Stimulated activated naive CD4-positive, alpha-beta T cell treated with Interleukin-2 at 50 U/mL for 16 hours (primary cell): Measurements from ENCODE around the gene DBF4B.

Source experiments
- DNase-seq: peaks from one replicate; lab custom pipeline; 2025; lab: John Stamatoyannopoulos, UW

DBF4B gene

GRCh38 chr17:44759916-44760243 lies 51.4 kb downstream of the DBF4B start:
- no peak for DNase-seq

- DNase-seq = no peak
Observed at GRCh38 chr17:44760474-44761308, 52.2 kb downstream of the DBF4B start.

GRCh38 chr17:44761932-44762810 lies 53.7 kb downstream of the DBF4B start:
- DNase-seq = no peak

DNA sequence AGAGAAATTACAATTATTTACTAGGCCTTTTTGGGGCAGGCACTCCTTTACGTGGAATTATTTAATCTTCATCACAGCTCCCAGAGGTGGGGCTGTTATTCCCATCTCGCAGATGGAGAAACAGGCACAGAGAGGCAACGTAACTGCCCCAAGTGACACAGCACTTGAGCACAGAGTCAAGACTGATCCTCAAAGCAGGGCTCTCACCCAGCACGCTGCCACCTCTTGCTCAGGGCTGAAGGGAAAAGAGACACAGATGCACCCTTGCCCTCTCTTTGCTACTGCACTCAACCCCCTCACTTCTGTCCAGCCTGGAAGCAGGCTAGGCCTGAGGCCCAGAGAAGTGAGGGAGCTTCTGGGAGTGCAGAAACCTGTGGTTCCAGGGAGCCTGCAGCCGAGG lies 54.7 kb downstream of the DBF4B start:
- no peak for DNase-seq

DNA sequence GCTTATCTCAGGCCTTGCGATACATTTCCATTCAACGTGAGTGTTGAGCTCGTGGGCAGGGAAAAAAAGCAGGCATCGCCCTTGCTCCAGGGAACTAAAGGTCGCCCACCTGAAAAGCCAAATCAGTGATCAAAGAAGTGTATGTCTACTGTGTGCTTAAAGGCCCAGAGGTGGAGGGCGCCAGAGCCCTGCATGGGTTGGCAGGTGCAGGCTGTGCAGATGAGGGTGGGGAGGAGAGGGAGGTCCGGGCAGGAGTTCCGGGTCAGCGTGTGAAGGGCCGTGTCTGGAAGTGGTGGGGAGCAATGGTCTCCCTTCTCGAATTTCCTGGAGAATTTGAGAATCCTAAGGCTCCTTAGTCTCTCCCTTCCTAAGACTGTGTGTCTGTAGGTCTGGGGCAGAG lies 57.5 kb downstream of the DBF4B start:
- no peak for DNase-seq

DNA sequence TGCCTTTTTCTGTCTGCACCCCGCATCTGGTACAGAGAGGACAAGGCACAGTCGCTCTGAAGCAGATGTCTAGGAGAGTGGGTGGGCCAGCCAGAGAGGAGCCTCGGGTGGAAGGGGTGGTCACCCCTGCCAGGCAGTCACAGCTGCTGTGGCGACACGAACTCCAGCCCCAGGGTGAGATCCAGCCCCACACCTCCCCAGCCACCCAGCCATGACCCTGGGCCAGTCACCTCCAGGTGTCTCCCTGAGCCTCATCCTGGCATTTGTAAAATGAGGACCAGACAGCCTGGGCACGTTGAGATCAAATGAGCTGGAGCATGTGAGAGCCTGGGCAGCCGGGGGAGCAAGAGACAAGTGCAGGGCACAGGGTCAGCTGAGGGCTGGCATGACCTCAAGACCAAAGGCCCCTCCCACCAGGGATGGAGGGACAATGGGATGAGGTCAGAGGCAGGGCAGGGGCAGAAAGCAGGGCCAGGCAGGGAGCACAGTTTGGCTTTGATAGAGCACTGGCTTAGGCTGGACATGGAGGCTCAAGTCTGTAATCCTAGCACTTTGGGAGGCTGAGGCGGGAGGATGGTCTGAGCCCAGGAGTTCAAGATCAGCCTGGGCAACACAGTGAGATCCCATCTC lies 58.1 kb downstream of the DBF4B start:
- DNase-seq = no peak

DNA sequence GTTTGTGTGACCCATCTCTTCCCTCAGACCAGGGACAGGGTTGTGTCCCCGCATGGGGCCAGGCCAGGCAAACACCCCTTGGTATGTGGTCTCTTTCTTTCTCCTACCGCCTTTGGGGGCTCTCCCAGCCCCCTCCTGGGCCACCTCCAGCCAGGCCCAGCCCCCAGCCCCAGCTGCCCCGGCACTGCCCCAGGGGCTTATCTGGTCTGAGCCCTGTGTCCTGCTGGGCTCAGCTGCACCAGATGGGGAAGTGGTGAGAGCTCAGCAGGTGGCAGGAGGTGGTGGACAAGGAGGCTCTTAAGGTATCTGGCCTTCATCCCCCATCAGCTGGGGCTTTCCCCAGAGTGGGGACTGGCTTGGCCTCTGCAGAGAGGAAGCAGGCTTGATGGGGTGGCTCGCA lies 59.0 kb downstream of the DBF4B start:
- no peak for DNase-seq

- DNase-seq = no peak
Observed at GRCh38 chr17:44768505-44769142, 60.2 kb downstream of the DBF4B start.

GRCh38 chr17:44769230-44769629 lies 60.8 kb downstream of the DBF4B start:
- no peak for DNase-seq

DNA sequence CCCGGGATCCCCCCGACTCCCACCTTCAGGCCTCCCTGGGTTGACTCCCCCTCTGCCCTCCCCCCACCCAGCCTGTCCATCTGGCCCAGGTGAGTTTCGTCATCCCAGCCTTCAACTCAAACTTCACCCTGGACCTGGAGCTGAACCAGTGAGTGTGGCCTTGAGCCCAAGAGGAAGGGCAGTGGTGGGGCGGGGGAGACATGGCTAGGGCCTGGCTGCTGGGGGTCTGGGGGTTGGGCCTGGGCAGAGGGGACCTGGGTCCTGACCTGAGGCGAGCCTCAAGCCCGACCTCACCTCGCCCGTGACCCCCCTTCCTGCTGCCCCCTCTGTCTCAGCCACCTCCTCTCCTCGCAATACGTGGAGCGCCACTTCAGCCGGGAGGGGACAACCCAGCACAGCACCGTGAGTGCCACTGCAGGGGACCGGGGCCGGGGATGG lies 61.2 kb downstream of the DBF4B start:
- DNase-seq = no peak

DNA sequence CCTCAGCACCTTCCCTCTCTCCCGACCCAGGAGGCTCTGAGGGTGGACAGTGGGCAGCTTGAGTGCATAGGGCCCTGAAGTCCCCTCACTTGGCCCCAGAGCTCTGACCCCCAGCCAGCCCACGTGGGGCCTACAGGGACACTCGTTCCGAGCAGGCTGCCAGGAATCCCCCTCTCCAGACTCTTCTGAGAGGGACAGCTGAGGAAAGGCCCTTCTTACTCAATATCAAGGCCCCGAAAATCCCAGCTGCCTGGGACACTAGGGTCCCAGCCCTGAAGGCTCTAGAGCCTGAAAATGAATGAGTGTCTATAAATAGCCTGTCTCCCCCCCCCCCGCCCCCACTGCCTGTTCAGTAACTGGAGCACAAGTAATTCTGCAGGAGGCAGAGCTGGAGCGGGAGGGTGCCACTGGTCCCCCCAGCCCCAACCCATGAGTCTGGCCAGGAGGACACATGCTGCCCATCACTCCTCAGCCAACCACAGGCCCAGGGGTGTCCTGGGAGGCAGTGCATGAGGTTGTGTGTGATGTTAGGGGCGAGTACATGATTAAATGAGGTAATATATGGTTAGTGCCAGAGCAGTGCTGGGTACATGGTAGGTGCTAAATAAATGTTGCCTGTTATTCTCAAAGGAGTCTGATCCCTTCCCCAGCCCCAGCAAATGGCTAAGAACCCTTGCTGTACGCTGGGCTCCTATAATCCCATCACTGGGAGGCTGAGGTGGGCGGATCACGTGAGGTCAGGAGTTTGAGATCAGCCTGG lies 61.9 kb downstream of the DBF4B start:
- DNase-seq = no peak

- no peak for DNase-seq
Observed at GRCh38 chr17:44772308-44773045, 64.0 kb downstream of the DBF4B start.

- no peak for DNase-seq
Observed at GRCh38 chr17:44773140-44773539, 64.7 kb downstream of the DBF4B start.

DNA sequence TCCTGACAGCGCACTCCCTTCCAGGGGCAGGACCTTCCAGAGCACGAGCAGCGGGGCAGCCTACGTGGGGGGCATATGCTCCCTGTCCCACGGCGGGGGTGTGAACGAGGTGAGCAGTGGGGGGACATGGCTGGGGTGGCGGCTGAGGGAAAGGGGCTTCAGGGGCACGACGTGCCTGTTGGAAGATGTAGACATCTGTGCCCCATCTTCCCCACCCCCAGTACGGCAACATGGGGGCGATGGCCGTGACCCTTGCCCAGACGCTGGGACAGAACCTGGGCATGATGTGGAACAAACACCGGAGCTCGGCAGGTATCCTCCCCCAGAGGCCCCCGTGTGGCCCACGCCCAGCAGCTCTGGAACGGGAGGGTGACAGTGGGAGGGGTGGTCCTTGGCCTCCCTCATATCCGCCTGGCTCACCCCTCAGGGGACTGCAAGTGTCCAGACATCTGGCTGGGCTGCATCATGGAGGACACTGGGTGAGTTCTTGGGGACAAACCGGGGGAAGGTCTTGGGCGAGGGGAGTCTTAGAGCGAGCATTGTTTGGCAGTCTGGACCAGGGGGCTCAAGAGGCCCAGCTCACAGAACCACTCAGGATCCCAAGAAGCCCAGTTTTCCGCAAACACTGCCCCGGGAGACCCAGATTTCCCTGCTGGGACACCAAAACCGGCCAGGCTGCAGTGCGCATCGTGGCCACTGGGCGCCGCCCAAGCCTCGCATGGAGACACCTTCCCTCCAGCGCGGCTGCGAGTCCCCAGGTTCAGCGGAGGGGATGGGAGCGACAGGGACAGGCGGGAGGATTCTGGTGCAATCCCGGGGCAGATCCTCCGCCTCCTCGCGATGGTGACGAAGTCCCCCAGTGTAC lies 66.0 kb downstream of the DBF4B start:
- peak; percentile 83 for DNase-seq

DNA sequence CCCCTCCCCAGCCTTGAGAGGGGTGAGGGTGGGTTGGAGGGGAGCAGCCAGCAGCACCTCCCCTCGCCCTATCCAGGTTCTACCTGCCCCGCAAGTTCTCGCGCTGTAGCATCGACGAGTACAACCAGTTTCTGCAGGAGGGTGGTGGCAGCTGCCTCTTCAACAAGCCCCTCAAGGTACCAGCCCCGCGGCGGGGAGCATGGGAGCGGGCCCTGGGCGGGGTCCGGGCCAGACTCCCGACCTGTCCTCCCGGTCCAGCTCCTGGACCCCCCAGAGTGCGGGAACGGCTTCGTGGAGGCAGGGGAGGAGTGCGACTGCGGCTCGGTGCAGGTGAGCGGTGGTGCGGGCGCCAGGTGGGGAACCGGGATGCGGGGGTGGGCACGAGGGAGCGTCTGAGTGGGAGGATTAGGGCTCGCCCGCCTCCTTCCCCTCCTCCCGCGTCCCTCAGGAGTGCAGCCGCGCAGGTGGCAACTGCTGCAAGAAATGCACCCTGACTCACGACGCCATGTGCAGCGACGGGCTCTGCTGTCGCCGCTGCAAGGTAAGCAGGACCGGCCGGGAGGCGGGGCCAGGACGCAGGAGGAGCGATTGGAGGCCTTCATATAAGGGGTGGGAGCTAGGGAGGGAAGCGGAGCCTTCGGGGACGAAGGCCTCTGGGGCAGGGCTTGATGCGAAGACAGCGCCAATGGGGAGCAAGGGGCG lies 66.8 kb downstream of the DBF4B start:
- DNase-seq = peak; percentile 98

GRCh38 chr17:44775838-44776621 lies 67.6 kb downstream of the DBF4B start:
- no peak for DNase-seq

DNA sequence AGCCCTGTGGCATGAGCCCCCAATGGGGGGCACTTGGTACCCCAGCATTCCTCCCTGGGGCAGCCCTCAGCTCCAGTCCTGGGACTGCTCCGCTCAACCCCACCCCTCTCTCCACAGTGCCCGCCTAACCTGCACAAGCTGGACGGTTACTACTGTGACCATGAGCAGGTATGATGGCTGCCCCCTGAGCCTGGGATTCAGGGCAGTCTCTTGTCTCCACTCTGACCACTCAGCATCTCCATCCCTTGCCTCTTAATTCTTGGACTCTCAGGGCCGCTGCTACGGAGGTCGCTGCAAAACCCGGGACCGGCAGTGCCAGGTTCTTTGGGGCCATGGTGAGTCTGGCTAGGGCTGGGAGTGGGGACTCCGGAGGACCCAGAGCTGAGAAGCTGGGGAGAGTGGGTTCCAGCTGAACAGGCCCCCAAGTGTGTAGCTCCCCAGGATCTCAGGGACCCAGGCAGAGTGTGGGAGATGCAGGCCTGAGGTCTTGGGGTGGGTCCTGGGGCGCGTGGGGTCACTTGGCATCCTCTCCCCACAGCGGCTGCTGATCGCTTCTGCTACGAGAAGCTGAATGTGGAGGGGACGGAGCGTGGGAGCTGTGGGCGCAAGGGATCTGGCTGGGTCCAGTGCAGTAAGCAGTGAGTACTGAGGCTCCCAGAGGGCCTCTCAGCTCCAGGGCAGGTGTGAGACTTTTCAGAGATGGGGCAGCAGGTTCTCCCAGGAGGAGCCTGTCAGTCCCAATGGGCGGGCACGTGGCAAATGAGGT lies 68.3 kb downstream of the DBF4B start:
- DNase-seq = no peak
